ENCODE data around the gene PCBP4. TPM values are rescaled to one million over a fixed set of nuclear protein-coding genes. Genes with fewer than 3 reads are reported as not detected.
"Not testable (repeated sequence)": the region's sequence is repeated elsewhere in the genome, so short reads cannot be mapped to it uniquely, and the experiment has no call there.

The PCBP4 gene
- total RNA-seq, 1 donor = 4.0 TPM

GRCh38 chr3:51995346-51996163, 28.3 kb upstream of the PCBP4 start, which contains the start of gene RPL29:
Gene RPL29, minus strand, starts transcription at chr3:51995895. Its CDS starts 434 bp downstream, at chr3:51995461.
- peak; percentile 77 to 97 (median 96) for DNase-seq (ENCODE audit: low read depth in 2 of 3, low spot score in 2 of 3)

GRCh38 chr3:51994530-51994929, 27.3 kb upstream of the PCBP4 start:
- DNase-seq (ENCODE audit: low read depth in 2 of 3, low spot score in 2 of 3) = no peak

GRCh38 chr3:51993657-51994056, 26.4 kb upstream of the PCBP4 start:
- not testable (repeated sequence) for DNase-seq (ENCODE audit: low read depth in 2 of 3, low spot score in 2 of 3)

- no peak for DNase-seq (ENCODE audit: low read depth in 2 of 3, low spot score in 2 of 3)
Observed at GRCh38 chr3:51992017-51992682, 24.9 kb upstream of the PCBP4 start.

GRCh38 chr3:51990501-51990971, 23.3 kb upstream of the PCBP4 start:
- not testable (repeated sequence) for DNase-seq (ENCODE audit: low read depth in 2 of 3, low spot score in 2 of 3)

- DNase-seq (ENCODE audit: low read depth in 2 of 3, low spot score in 2 of 3) = no peak
Observed at GRCh38 chr3:51988286-51989146, 21.3 kb upstream of the PCBP4 start.

GRCh38 chr3:51987568-51987967, 20.3 kb upstream of the PCBP4 start:
- no peak for DNase-seq (ENCODE audit: low read depth in 2 of 3, low spot score in 2 of 3)

- DNase-seq (ENCODE audit: low read depth in 2 of 3, low spot score in 2 of 3) = no peak
Observed at GRCh38 chr3:51986010-51986947, 19.0 kb upstream of the PCBP4 start.

- no peak for DNase-seq (ENCODE audit: low read depth in 2 of 3, low spot score in 2 of 3)
Observed at GRCh38 chr3:51985063-51985462, 17.8 kb upstream of the PCBP4 start.

GRCh38 chr3:51984269-51984647, 17.0 kb upstream of the PCBP4 start:
- DNase-seq (ENCODE audit: low read depth in 2 of 3, low spot score in 2 of 3) = no peak

GRCh38 chr3:51983578-51984268, 16.5 kb upstream of the PCBP4 start:
- DNase-seq (ENCODE audit: low read depth in 2 of 3, low spot score in 2 of 3) = no peak

- peak in 2 of 3 donors; percentile 73 to 77 for DNase-seq (ENCODE audit: low read depth in 2 of 3, low spot score in 2 of 3)
Observed at GRCh38 chr3:51982838-51983577, 15.8 kb upstream of the PCBP4 start, which contains the start of gene ACY1. Gene ACY1, plus strand, starts transcription at chr3:51983535. Its CDS starts 530 bp downstream, at chr3:51984065.

- DNase-seq (ENCODE audit: low read depth in 2 of 3, low spot score in 2 of 3) = peak in 2 of 3 donors; percentile 48 to 53
Observed at GRCh38 chr3:51982352-51982837, 15.1 kb upstream of the PCBP4 start.

GRCh38 chr3:51980253-51980652, 13.0 kb upstream of the PCBP4 start:
- no peak for DNase-seq (ENCODE audit: low read depth in 2 of 3, low spot score in 2 of 3)

- no peak for DNase-seq (ENCODE audit: low read depth in 2 of 3, low spot score in 2 of 3)
Observed at GRCh38 chr3:51978143-51978502, 10.9 kb upstream of the PCBP4 start.

- peak in 1 of 3 donors; percentile 22 for DNase-seq (ENCODE audit: low read depth in 2 of 3, low spot score in 2 of 3)
Observed at GRCh38 chr3:51977446-51978142, 10.3 kb upstream of the PCBP4 start.

- DNase-seq (ENCODE audit: low read depth in 2 of 3, low spot score in 2 of 3) = peak in 2 of 3 donors; percentile 56 to 64
Observed at GRCh38 chr3:51975852-51976549, 8.7 kb upstream of the PCBP4 start.
